NCI-H2196 treated with DMSO at 0.1 percent for 48 hours (cell line): Measurements from ENCODE around the gene ADGRF4.

ENCODE experiments used
- DNase-seq: peaks from one replicate; lab custom pipeline; 2025; ENCODE audit not compliant: unreplicated experiment; lab: John Stamatoyannopoulos, UW

The ADGRF4 gene

GRCh38 chr6:47681201-47681990 lies 17.0 kb upstream of the ADGRF4 start:
- no peak for DNase-seq

GRCh38 chr6:47686411-47686810 lies 12.0 kb upstream of the ADGRF4 start:
- DNase-seq: no peak

- no peak for DNase-seq
Measured at GRCh38 chr6:47687432-47687831, 10.9 kb upstream of the ADGRF4 start.

GRCh38 chr6:47690214-47690613 lies 8.2 kb upstream of the ADGRF4 start:
- no peak for DNase-seq

- DNase-seq: no peak
Measured at GRCh38 chr6:47690791-47691190, 7.6 kb upstream of the ADGRF4 start.

GRCh38 chr6:47697925-47698324 lies 455 bp upstream of the ADGRF4 start:
- no peak for DNase-seq

- no peak for DNase-seq
Measured at GRCh38 chr6:47700053-47700452, 1.7 kb downstream of the ADGRF4 start.

GRCh38 chr6:47700596-47700995 lies 2.2 kb downstream of the ADGRF4 start:
- DNase-seq: no peak

- DNase-seq: no peak
Measured at GRCh38 chr6:47701363-47701762, 3.0 kb downstream of the ADGRF4 start.

GRCh38 chr6:47709160-47709559 lies 10.8 kb downstream of the ADGRF4 start:
- no peak for DNase-seq

GRCh38 chr6:47710295-47710694 lies 11.9 kb downstream of the ADGRF4 start:
- DNase-seq: no peak

GRCh38 chr6:47713200-47713599 lies 14.8 kb downstream of the ADGRF4 start:
- DNase-seq: no peak

GRCh38 chr6:47714802-47715201 lies 16.4 kb downstream of the ADGRF4 start:
- no peak for DNase-seq

GRCh38 chr6:47715782-47716181 lies 17.4 kb downstream of the ADGRF4 start:
- DNase-seq: no peak

GRCh38 chr6:47716207-47716606 lies 17.8 kb downstream of the ADGRF4 start:
- DNase-seq: no peak

GRCh38 chr6:47718571-47718970 lies 20.2 kb downstream of the ADGRF4 start:
- no peak for DNase-seq

- DNase-seq: no peak
Measured at GRCh38 chr6:47721189-47721588, 22.8 kb downstream of the ADGRF4 start.

GRCh38 chr6:47722194-47722593 lies 23.8 kb downstream of the ADGRF4 start:
- DNase-seq: no peak

GRCh38 chr6:47724300-47724699 lies 25.9 kb downstream of the ADGRF4 start:
- no peak for DNase-seq

- no peak for DNase-seq
Measured at GRCh38 chr6:47727391-47727790, 29.0 kb downstream of the ADGRF4 start.

- no peak for DNase-seq
Measured at GRCh38 chr6:47729019-47729418, 30.6 kb downstream of the ADGRF4 start.

- DNase-seq: no peak
Measured at GRCh38 chr6:47729457-47729856, 31.1 kb downstream of the ADGRF4 start.

GRCh38 chr6:47733879-47734558 lies 35.6 kb downstream of the ADGRF4 start:
- DNase-seq: no peak
